Aorta (tissue), 5 donors: ENCODE measurements around the gene CASP10. TPM values are rescaled to one million over a fixed set of nuclear protein-coding genes. Genes with fewer than 3 reads are reported as not detected.
A peak's percentile ranks its signal among the peaks of the same experiment; 100 is the strongest.

ENCODE experiments used
- ATAC-seq: fragments of 200-7000 bp; cut with Tn5 transposase; one replicate; pipeline ENCODE4 v1.9.1; 2022; ENCODE audit warnings: moderate library complexity; ENCODE audit not compliant: low FRiP score
- DNase-seq, 2 donors: peaks; one replicate each; pipeline ENCODE4 v3.0.0-alpha.2; 2020
- H3K27ac ChIP-seq, 2 donors: one replicate each; pipeline ENCODE4 v1.5.1; 2013; ENCODE audit warnings: low read length in 2 of 2, mild to moderate bottlenecking in 2 of 2, moderate library complexity in 2 of 2, control low read depth in 1 of 2, inconsistent platforms in 1 of 2, low read depth in 1 of 2
- H3K27me3 ChIP-seq, 2 donors: one replicate each; pipeline ENCODE4 v1.6.1; 2013; ENCODE audit warnings: control low read depth in 1 of 2, low read length in 1 of 2, mild to moderate bottlenecking in 1 of 2, moderate library complexity in 1 of 2; ENCODE audit not compliant: insufficient read depth in 2 of 2, control insufficient read depth in 1 of 2
- H3K36me3 ChIP-seq, 2 donors: one replicate each; pipeline ENCODE4 v1.6.1; 2013; ENCODE audit warnings: control low read depth in 1 of 2, low read length in 1 of 2, mild to moderate bottlenecking in 1 of 2; ENCODE audit not compliant: insufficient read depth in 2 of 2, control insufficient read depth in 1 of 2
- H3K4me1 ChIP-seq, 2 donors: one replicate each; pipeline ENCODE4 v1.6.1; 2013; ENCODE audit warnings: low read length in 2 of 2, control low read depth in 1 of 2, mild to moderate bottlenecking in 1 of 2, moderate library complexity in 1 of 2; ENCODE audit not compliant: insufficient read depth in 2 of 2, control insufficient read depth in 1 of 2
- H3K4me3 ChIP-seq, 2 donors: one replicate each; pipeline ENCODE4 v1.5.1; 2013; ENCODE audit warnings: low read length in 2 of 2, control low read depth in 1 of 2, mild to moderate bottlenecking in 1 of 2
- H3K9me3 ChIP-seq: one replicate; pipeline ENCODE4 v1.6.1; 2013; ENCODE audit warnings: mild to moderate bottlenecking, low read length; ENCODE audit not compliant: control insufficient read depth
- WGBS, 2 donors: extraction: QIAGEN DNeasy Blood & Tissue Kit; methylation state at CpG; one replicate each; pipeline ENCODE4 v1.1.7; 2013; 5-methylcytosine and 5-hydroxymethylcytosine counted together
- intact Hi-C, 2 donors: fragments of 100-400 bp; cut with DNase I; formaldehyde crosslinking; loops; one replicate each; pipeline versions ENCODE4 v1.14.2 to v1.15.0; 2022
- polyA plus RNA-seq, 2 donors: library from polyadenylated mRNA; stranded (reverse); fragments of 200-250 nt; gene quantifications; one replicate each; pipeline ENCODE4 v1.2.3, GENCODE V29; 2013
- total RNA-seq, 2 donors: library from RNA; stranded (reverse); fragmentation: NEBNext Ultra II Directional; extraction: Animal tissue kit (Norgen Biotek cat#: 25700); gene quantifications; one replicate each; pipeline ENCODE4 v1.2.1, GENCODE V29; 2021
- donor health status: healthy with polysubstance abuse.
- donor health status: Bipolar disorder and iron deficiency.
- donor health status: DM: no; HTN: no; CAD: no.
- donor health status: DM: no; HTN: no; CAD: no.
- donor health status: DM: yes; HTN: yes; CAD: no.

The CASP10 gene
- total and polyA plus RNA-seq, 4 donors, result 1.1 to 26.1 (median 5.7) TPM

DNA sequence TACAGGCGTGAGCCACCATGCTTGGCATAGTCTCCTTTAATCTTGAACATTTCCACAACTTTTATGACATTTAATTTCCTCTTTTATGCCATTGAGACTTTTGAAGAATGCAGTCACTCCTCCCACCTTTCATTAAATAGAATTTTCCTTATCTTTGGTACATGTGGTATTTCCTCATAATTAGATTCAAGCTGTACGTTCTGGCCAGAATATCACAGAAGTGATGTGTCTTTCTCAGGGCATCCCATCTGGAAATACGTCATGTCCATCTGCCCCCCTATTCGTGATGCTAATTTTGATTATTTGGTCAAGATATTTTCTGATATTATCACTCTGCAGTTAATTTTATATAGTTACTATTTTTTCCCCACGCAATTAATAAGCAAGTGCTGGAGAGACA lies 16.9 kb downstream of the CASP10 start:
- no peaks in the 10 kb centered on the region for H3K4me1 ChIP-seq
- no peak overlapping the region for H3K4me3 ChIP-seq
- H3K27ac ChIP-seq, result no peak overlapping the region
- ATAC-seq (no peak), DNase-seq (no peak)
- no peaks in the 10 kb centered on the region for H3K9me3 ChIP-seq
- H3K36me3 ChIP-seq, result no peaks in the 10 kb centered on the region
- 78 to 84% methylated on average over 5 of the region's 5 CpGs for WGBS, 2 donors
- intact Hi-C loops, result no loop called here
- no peaks in the 10 kb centered on the region for H3K27me3 ChIP-seq

DNA sequence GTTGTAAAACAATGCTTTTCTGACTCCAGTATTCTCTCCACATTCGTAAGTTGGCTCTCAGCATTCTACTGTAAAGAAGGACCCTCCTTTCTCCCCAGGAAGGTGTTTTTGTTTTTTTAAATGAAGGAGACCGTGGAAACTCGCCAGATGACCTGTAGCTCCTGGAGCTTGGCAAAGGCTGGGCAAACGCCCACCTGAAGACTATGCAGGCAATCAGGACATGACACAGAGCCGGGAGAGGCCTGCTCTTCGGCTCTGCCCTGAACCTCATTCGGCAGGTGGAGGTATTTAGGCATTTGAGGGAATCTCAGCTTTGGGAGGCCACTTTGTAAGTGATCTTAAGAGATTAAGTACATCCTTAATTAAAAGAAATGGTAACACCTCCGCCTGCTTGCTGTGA lies 17.4 kb downstream of the CASP10 start:
- WGBS, 2 donors, result 79 to 83% methylated on average over 8 of the region's 8 CpGs
- Histone ChIP-seq H3K4me1 (no peaks in the 10 kb centered on the region), H3K9me3 (no peaks in the 10 kb centered on the region), H3K36me3 (no peaks in the 10 kb centered on the region), H3K27me3 (no peaks in the 10 kb centered on the region), H3K4me3 (no peak overlapping the region), H3K27ac (no peak overlapping the region)
- intact Hi-C loops, result no loop called here
- no peak for ATAC-seq
- DNase-seq, result no peak

DNA sequence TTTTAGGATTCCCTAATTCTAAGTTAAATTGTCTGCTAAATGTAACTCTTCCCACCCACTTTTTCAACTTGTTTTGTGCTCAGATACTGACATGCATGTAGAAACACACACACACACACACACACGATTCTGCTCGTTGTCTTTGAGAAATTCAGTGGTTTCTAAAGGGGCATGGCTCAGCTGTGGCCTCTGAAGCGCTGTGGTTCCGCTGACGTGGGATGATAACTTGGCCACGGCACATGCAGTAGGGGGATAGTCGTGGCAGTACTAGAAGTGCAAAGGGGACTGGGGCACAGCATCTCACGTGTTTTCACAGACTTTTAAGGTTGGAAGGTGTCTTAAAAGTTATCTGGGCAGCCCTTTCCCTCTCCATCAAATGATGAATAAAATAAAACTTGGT lies 18.4 kb downstream of the CASP10 start:
- H3K27ac ChIP-seq, result no peak overlapping the region
- ATAC-seq (no peak), DNase-seq (no peak)
- no peaks in the 10 kb centered on the region for H3K9me3 ChIP-seq
- H3K27me3 ChIP-seq, result no peaks in the 10 kb centered on the region
- 85 to 92% methylated on average over 8 of the region's 8 CpGs for WGBS, 2 donors
- H3K4me1 ChIP-seq, result no peaks in the 10 kb centered on the region
- no peak overlapping the region for H3K4me3 ChIP-seq
- no peaks in the 10 kb centered on the region for H3K36me3 ChIP-seq
- intact Hi-C loops, result no loop called here

DNA sequence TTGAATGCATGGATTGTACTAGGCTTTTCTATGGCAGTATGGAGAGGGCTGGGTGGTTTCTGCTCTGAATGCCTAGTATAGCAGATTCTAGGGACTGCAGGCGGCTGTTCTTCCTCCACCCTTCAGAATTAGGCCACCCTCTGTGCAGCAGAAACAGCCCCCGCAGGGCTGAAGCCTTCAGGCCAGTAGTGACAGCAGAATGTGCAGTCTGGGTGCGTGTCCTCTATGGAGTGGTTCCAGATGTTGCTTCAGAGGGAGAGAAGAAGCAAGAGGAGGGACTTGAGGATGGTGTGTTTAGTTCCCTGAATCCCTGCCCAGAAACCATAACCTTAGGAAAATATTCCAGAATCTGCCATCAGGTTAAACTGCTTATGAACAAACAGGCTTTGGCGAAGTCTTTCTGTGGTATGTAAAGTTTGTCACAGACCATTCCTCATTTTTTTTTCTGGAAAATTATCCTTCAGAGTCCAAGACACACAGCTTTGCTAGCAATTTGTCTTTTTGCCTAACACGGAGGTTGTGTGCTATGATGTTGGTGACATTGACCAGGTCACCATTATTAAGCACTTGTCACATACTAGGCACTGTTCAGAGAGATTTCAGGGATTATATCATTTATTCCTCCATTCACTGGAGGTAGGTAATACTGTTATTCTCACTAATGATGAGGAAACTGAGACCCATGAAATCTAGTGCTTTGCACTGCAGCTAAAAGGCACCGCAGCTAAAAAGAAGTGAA lies 21.1 kb downstream of the CASP10 start:
- no peak for ATAC-seq
- intact Hi-C loops, result no loop called here
- Histone ChIP-seq H3K27ac (no peak overlapping the region), H3K36me3 (no peaks in the 10 kb centered on the region), H3K9me3 (no peaks in the 10 kb centered on the region), H3K4me1 (no peaks in the 10 kb centered on the region), H3K27me3 (no peaks in the 10 kb centered on the region), H3K4me3 (no peak overlapping the region)
- DNase-seq, result no peak
- WGBS, 2 donors, result 46 to 56% methylated on average over 6 of the region's 6 CpGs

DNA sequence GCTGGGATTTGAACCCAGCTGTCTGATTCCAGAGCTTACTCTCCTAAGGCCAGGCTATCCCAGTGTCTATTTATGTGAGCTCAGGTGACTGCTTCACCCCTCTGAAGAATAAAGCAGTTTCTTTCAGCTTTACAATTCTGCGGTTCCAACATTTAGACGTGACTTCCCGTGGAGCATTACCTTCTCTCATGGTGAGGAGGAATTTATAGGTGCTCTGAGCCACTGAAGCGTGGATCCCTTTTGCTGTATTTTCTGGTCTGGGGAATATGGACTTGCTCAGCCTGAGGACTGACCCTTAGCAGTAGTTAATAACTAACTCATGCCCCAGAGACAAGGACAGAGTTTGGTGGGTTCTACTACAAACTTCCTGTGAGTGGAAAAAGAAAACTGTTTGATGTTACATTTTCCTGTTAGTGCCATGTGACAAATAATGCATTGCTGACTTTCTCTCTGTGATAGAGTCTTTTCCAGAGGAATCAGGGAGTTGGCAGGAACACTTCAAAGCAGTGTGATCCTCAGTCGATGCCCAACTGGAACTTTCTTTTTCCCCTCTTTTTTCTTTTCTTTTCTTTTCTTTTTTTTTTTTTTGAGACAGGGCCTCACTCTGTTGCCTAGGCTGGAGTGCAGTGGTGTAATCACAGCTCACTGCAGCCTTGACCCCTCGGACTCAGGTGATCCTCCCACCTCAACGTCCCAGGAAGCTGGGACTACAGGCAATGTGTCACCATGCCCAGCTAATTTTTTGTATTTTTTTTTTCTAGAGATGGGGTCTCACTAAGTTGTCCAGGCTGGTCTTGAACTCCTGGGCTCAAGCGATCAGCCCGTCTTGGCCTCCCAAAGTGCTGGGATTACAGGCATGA lies 21.9 kb downstream of the CASP10 start:
- DNase-seq (no peak), ATAC-seq (no peak)
- Histone ChIP-seq H3K9me3 (no peaks in the 10 kb centered on the region), H3K27me3 (no peaks in the 10 kb centered on the region), H3K36me3 (no peaks in the 10 kb centered on the region), H3K4me1 (no peaks in the 10 kb centered on the region), H3K4me3 (no peak overlapping the region), H3K27ac (no peak overlapping the region)
- WGBS, 2 donors, result 90 to 92% methylated on average over 9 of the region's 9 CpGs
- intact Hi-C loops, result no loop called here

DNA sequence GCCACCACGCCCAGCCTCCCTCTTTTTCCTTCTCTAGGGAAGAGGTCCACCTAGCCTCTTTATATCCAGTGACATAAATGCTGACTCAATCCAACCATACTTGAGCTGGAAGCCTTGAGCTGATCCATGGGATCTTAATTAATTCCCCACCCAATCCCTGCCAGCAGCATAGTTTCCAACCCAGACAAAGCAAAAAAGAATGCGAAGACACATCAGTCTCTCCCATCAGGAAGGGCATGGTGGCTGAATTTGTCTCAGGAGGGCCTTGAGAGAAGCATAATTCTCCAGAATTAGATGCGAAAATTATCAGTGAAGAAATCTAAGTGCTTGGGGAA lies 22.5 kb downstream of the CASP10 start:
- no peak for DNase-seq
- Histone ChIP-seq H3K27ac (no peak overlapping the region), H3K27me3 (no peaks in the 10 kb centered on the region), H3K4me1 (no peaks in the 10 kb centered on the region), H3K36me3 (no peaks in the 10 kb centered on the region), H3K4me3 (no peak overlapping the region), H3K9me3 (no peaks in the 10 kb centered on the region)
- no peak for ATAC-seq
- intact Hi-C loops, result no loop called here
- WGBS, 2 donors, result 84 to 93% methylated on average over 3 of the region's 3 CpGs

DNA sequence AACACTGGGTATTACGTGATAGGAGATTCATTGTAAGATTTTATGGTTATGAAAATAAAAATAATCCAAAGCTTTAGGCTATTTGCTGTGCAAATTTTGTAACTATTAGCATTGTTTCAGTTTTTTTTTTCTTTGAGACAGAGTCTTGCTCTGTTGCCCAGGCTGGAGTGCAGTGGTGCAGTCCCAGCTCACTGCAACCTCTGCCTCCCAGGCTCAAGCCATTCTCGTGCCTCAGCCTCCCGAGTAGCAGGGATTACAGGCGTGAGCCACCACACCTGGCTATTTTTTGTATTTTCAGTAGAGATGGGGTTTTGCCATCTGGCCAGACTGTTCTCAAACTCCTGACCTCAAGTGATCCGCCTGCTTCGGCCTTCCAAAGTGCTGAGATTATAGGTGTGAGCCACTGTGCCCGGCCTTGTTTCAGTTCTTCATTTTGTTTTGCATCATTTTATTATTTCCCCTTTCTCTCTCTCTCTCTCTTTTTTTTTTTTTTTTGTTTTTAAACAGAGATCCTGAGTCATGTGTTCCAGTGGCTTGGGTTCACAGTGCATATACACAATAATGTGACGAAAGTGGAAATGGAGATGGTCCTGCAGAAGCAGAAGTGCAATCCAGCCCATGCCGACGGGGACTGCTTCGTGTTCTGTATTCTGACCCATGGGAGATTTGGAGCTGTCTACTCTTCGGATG lies 25.8 kb downstream of the CASP10 start:
- Histone ChIP-seq H3K9me3 (no peaks in the 10 kb centered on the region), H3K27ac (no peak overlapping the region), H3K27me3 (no peaks in the 10 kb centered on the region), H3K4me1 (no peaks in the 10 kb centered on the region), H3K36me3 (no peaks in the 10 kb centered on the region), H3K4me3 (no peak overlapping the region)
- peak; percentile 59 for ATAC-seq
- WGBS, 2 donors, result 93 to 94% methylated on average over 12 of the region's 12 CpGs
- DNase-seq, result peak in 1 of 2 donors; percentile 69
- intact Hi-C loops, result no loop called here

DNA sequence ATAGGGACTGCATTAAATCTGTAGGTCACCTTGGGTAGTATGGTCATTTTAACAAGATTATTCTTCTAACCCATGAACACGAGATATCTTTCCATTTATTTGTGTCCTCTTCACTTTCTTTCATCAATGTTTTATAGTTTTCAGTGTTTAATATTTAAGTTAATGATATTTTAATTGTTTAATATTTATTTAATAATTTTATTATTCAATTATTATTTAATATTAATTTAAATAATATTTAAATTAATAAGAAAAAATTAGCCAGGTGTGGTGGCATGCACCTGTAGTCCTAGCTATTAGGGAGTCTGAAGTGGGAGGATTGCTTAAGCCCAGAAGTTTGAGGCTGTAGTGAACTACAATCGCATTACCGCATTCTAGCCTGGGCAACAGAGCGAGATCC lies 33.0 kb downstream of the CASP10 start:
- ATAC-seq, result no peak
- Histone ChIP-seq H3K4me3 (no peak overlapping the region), H3K4me1 (no peaks in the 10 kb centered on the region), H3K9me3 (no peaks in the 10 kb centered on the region), H3K36me3 (no peaks in the 10 kb centered on the region), H3K27ac (no peak overlapping the region), H3K27me3 (no peaks in the 10 kb centered on the region)
- WGBS, 2 donors, result 97 to 98% methylated on average over 4 of the region's 4 CpGs
- intact Hi-C loops, result no loop called here
- DNase-seq, result no peak
